Measurements from ENCODE around the gene TFEB.

DNA sequence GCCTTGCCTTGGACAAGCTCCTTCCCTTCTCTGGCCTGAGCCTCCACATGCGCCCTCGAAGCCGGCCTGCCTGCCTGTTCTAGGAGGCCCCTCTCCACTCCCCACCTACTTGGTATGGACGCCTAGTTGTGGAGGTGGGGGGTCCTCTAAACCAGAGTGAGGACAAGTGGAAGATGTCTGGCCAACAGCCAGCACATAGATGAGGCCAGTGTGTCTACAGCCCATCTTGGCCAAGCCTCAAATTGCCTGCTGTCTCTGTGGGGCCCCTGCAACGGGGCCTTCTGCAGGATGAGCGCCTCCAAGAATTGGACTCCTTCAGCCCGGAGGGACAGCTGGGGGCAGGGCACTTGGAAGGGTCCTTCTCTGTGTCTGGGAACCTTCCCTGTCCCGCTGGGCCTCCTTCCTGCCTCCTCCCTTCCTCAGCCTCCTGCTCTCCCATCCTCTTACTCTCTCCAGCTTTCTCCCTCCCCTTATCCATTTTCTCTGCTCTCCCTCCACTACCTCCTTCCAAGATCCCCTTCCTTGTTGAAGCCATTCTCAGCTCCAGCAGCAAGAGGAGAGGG is 95.5 kb downstream of the TFEB start:
- TF ChIP-seq, protein P1, sequence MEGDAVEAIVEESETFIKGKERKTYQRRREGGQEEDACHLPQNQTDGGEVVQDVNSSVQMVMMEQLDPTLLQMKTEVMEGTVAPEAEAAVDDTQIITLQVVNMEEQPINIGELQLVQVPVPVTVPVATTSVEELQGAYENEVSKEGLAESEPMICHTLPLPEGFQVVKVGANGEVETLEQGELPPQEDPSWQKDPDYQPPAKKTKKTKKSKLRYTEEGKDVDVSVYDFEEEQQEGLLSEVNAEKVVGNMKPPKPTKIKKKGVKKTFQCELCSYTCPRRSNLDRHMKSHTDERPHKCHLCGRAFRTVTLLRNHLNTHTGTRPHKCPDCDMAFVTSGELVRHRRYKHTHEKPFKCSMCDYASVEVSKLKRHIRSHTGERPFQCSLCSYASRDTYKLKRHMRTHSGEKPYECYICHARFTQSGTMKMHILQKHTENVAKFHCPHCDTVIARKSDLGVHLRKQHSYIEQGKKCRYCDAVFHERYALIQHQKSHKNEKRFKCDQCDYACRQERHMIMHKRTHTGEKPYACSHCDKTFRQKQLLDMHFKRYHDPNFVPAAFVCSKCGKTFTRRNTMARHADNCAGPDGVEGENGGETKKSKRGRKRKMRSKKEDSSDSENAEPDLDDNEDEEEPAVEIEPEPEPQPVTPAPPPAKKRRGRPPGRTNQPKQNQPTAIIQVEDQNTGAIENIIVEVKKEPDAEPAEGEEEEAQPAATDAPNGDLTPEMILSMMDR (IDR thresholded peaks at IDR 0.05), result no peak
- TF ChIP-seq POLR2A (IDR thresholded peaks at IDR 0.05), result no peak

Data from Peyer's patch (tissue), 4 donors.